HepG2 (cell line): ENCODE data around the gene ATF3. TPM values are rescaled to one million over a fixed set of nuclear protein-coding genes. Genes with fewer than 3 reads are reported as not detected.
A peak's percentile ranks its signal among the peaks of the same experiment; 100 is the strongest.

Experiments
- CERS6 ChIP-seq: sonication (generic); formaldehyde crosslinking; IDR thresholded peaks from 2 replicates; pipeline ENCODE4 v1.5.0; 2020; ENCODE audit warnings: missing genetic modification reagents
- FOSL2 ChIP-seq: sonication (generic); formaldehyde crosslinking; IDR thresholded peaks from 2 replicates; pipeline ENCODE4 v1.4.0; 2020; ENCODE audit warnings: missing genetic modification reagents
- MTA1 ChIP-seq: sonication (generic); formaldehyde crosslinking; IDR thresholded peaks from 2 replicates; pipeline ENCODE4 v1.4.0; 2020; ENCODE audit warnings: missing genetic modification reagents, mild to moderate bottlenecking, borderline replicate concordance
- MXI1 ChIP-seq: IDR thresholded peaks from 3 replicates; pipeline ENCODE4 v1.6.1; 2012; ENCODE audit warnings: low read depth, low read length, inconsistent platforms, borderline replicate concordance
- RFX1 ChIP-seq: fragments of 450-650 bp; IDR thresholded peaks from 2 replicates; pipeline ENCODE4 v1.6.1; 2017
- SMARCC2 ChIP-seq: fragments of 450-650 bp; IDR thresholded peaks from 2 replicates; pipeline ENCODE4 v1.6.1; 2017; ENCODE audit warnings: antibody characterized with exemption, mild to moderate bottlenecking
- ZNF12 ChIP-seq: sonication (generic); formaldehyde crosslinking; IDR thresholded peaks from 2 replicates; pipeline ENCODE4 v1.5.0; 2020; ENCODE audit warnings: missing genetic modification reagents
- ZNF224 ChIP-seq: sonication (generic); formaldehyde crosslinking; IDR thresholded peaks from 2 replicates; pipeline ENCODE4 v1.5.0; 2020; ENCODE audit warnings: mild to moderate bottlenecking, missing genetic modification reagents
- ZNF598 ChIP-seq: sonication (generic); formaldehyde crosslinking; IDR thresholded peaks from 2 replicates; pipeline ENCODE4 v1.5.1; 2020; ENCODE audit warnings: mild to moderate bottlenecking, missing genetic modification reagents, borderline replicate concordance
- ZNF770 ChIP-seq: sonication (generic); formaldehyde crosslinking; IDR thresholded peaks from 2 replicates; pipeline ENCODE4 v1.5.0; 2020; ENCODE audit warnings: mild to moderate bottlenecking, missing genetic modification reagents
- polyA plus RNA-seq, 8 experiments: library from polyadenylated mRNA; depleted of rRNA in 3 of 8; stranded (reverse) in 7 of 8; unstranded in 1 of 8; fragments of >200 nt; fragmentation: Illumina TruSeq in 4 of 8; extraction: Trizol in 4 of 8; gene quantifications; 2 replicates each; pipeline versions ENCODE4 v1.2.1 to v1.2.3, GENCODE V29; 2011 to 2016; ENCODE audit warnings: low read depth in 4 of 8, missing spikeins in 1 of 8, mixed read lengths in 1 of 8; ENCODE audit not compliant: insufficient read depth in 1 of 8
- total RNA-seq, 5 experiments: library from RNA; depleted of rRNA; stranded (reverse); fragments of >200 nt; fragmentation: Illumina TruSeq; extraction: Trizol; gene quantifications; 2 replicates each; pipeline ENCODE4 v1.2.3, GENCODE V29; 2016; ENCODE audit warnings: low read depth in 1 of 5

The ATF3 gene
- total and polyA plus RNA-seq, 2 of the 13 experiments (the other 11 are each of a cell fraction or from before 2014, with no cell fraction given), result 5.0 to 13.0 TPM

DNA sequence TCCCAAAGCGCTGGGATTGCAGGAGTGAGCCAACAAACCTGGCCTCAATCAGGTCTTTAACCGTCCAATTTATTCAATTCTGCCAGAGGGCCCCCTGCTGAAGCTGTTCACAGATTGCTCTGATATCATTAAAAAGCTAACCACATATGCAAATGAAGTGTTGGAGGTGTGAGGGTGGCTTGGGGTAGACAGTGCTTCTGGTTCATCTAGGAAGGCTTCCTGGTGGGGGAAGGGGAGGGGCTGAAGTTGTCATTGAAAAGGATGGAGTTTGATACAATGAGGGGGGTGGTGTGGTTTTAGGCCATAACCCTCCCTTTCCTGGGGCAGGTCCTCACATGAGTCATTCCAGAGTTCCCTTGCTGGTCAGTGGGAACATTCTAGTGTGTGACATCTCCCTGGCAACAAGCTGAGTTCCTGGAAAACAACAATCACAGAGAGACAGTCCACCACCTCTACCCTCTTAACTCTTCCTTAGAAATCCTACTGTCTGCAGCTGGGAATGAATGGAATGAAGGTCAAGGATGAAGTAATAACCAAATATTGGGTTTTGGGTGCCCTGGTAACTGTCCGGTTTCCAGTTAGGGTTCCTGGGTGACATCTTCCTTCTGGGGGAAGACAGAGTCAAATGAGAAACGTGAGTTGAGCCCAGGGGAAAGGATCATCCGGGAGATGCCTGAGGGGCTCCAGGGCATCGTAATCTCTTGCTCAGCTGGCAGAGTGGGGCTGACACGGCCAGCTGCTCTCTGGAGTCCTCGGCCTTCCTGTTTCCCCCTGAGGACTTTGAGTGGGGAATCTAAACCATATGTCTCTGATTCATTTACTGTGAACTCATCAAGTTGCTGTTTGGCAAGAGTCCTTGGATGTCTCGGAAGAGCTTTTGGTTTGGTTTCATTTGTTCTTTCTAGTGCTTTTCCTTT, 58.9 kb downstream of the ATF3 start (continued):
- TF ChIP-seq CERS6 (CRISPR knock-in tag) (no peak), MTA1 (no peak), RFX1 (peak; percentile 68), ZNF12 (CRISPR knock-in tag) (no peak), ZNF598 (CRISPR knock-in tag) (no peak), MXI1 (no peak; the same call in 2 of the 3 replicates), FOSL2 (CRISPR knock-in tag) (peak; percentile 53; the same call in 1 of the 2 replicates), ZNF770 (CRISPR knock-in tag) (no peak), SMARCC2 (no peak), ZNF224 (CRISPR knock-in tag) (no peak)
